Measurements from ENCODE around the gene CACNG4.

Gene CACNG4

GRCh38 chr17:66963909-66964771 lies at the start of gene CACNG4:
Gene CACNG4, plus strand, starts transcription at chr17:66964707. Its CDS starts 205 bp downstream, at chr17:66964912.
- DNase-seq (ENCODE audit: low read depth), result no peak

GRCh38 chr17:66915204-66915611 lies 49.3 kb upstream of the CACNG4 start:
- no peak for DNase-seq (ENCODE audit: low read depth)

- no peak for DNase-seq (ENCODE audit: low read depth)
Observed at GRCh38 chr17:66915792-66916191, 48.7 kb upstream of the CACNG4 start.

- DNase-seq (ENCODE audit: low read depth), result no peak
Observed at GRCh38 chr17:66916946-66917345, 47.6 kb upstream of the CACNG4 start.

GRCh38 chr17:66918896-66919295 lies 45.6 kb upstream of the CACNG4 start:
- no peak for DNase-seq (ENCODE audit: low read depth)

GRCh38 chr17:66920435-66920834 lies 44.1 kb upstream of the CACNG4 start:
- DNase-seq (ENCODE audit: low read depth), result no peak

- no peak for DNase-seq (ENCODE audit: low read depth)
Observed at GRCh38 chr17:66920950-66921349, 43.6 kb upstream of the CACNG4 start.

GRCh38 chr17:66923886-66924285 lies 40.6 kb upstream of the CACNG4 start:
- DNase-seq (ENCODE audit: low read depth), result no peak

GRCh38 chr17:66925811-66926500 lies 38.6 kb upstream of the CACNG4 start:
- DNase-seq (ENCODE audit: low read depth), result no peak

- no peak for DNase-seq (ENCODE audit: low read depth)
Observed at GRCh38 chr17:66928949-66929348, 35.6 kb upstream of the CACNG4 start.

GRCh38 chr17:66929591-66929990 lies 34.9 kb upstream of the CACNG4 start:
- no peak for DNase-seq (ENCODE audit: low read depth)

GRCh38 chr17:66930933-66931332 lies 33.6 kb upstream of the CACNG4 start:
- DNase-seq (ENCODE audit: low read depth), result no peak

GRCh38 chr17:66932311-66932710 lies 32.2 kb upstream of the CACNG4 start:
- DNase-seq (ENCODE audit: low read depth), result no peak

GRCh38 chr17:66934040-66934439 lies 30.5 kb upstream of the CACNG4 start:
- DNase-seq (ENCODE audit: low read depth), result no peak

GRCh38 chr17:66935717-66936116 lies 28.8 kb upstream of the CACNG4 start:
- DNase-seq (ENCODE audit: low read depth), result no peak

- DNase-seq (ENCODE audit: low read depth), result no peak
Observed at GRCh38 chr17:66938656-66939055, 25.9 kb upstream of the CACNG4 start.

- DNase-seq (ENCODE audit: low read depth), result no peak
Observed at GRCh38 chr17:66939461-66940114, 24.9 kb upstream of the CACNG4 start.

- DNase-seq (ENCODE audit: low read depth), result no peak
Observed at GRCh38 chr17:66941249-66941648, 23.3 kb upstream of the CACNG4 start.

GRCh38 chr17:66941773-66942450 lies 22.6 kb upstream of the CACNG4 start:
- DNase-seq (ENCODE audit: low read depth), result no peak

- no peak for DNase-seq (ENCODE audit: low read depth)
Observed at GRCh38 chr17:66942451-66943264, 21.8 kb upstream of the CACNG4 start.

GRCh38 chr17:66943484-66943883 lies 21.0 kb upstream of the CACNG4 start:
- no peak for DNase-seq (ENCODE audit: low read depth)

All from activated T-helper 1 cell treated with Interleukin-2 at 50 U/mL for 16 hours (primary cell).